Cardiac fibroblast (primary cell): ENCODE data around the gene CHIT1.

Experiments used
- DNase-seq, 2 donors: peaks; one replicate each; pipeline versions ENCODE4 v3.0.0 to v3.0.0-alpha.2; 2010; ENCODE audit warnings: low read depth in 2 of 2
- H3K4me3 ChIP-seq, 2 donors: replicated peaks in 1 of 2; 1 replicate in 1 of 2; 2 replicates in 1 of 2; pipeline ENCODE4 v1.5.1; 2011; ENCODE audit warnings: low read depth in 2 of 2, low read length in 2 of 2, mild to moderate bottlenecking in 2 of 2, moderate library complexity in 1 of 2
- TF ChIP-seq, protein P1 (sequence below): IDR thresholded peaks from one replicate; pipeline ENCODE4 v1.5.1; 2011; ENCODE audit warnings: low read depth, mild to moderate bottlenecking, low read length, inconsistent platforms

The CHIT1 gene

DNA sequence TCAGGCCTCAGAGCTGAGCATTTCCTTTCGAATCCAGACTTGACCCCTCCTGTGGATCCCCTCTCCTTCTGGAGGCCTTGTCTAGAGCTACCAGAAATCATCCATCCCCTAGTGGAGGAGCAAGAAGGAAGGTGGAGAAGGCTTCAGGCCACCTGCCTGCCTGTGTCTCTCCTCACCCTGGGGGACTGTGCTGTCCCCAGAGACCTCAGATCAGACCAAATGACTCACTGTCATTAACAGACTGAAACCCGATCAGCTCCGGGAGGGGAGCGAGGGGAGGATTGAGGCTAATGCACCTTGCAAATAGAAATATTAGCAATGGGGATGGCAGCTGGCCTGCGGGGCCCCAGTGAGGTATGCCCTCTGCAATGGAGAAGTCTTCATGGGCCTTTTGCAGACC is 55.9 kb downstream of the CHIT1 start:
- DNase-seq, result no peak
- H3K4me3 ChIP-seq, result no peak overlapping the region
- TF ChIP-seq, protein P1, sequence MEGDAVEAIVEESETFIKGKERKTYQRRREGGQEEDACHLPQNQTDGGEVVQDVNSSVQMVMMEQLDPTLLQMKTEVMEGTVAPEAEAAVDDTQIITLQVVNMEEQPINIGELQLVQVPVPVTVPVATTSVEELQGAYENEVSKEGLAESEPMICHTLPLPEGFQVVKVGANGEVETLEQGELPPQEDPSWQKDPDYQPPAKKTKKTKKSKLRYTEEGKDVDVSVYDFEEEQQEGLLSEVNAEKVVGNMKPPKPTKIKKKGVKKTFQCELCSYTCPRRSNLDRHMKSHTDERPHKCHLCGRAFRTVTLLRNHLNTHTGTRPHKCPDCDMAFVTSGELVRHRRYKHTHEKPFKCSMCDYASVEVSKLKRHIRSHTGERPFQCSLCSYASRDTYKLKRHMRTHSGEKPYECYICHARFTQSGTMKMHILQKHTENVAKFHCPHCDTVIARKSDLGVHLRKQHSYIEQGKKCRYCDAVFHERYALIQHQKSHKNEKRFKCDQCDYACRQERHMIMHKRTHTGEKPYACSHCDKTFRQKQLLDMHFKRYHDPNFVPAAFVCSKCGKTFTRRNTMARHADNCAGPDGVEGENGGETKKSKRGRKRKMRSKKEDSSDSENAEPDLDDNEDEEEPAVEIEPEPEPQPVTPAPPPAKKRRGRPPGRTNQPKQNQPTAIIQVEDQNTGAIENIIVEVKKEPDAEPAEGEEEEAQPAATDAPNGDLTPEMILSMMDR, result no peak

- no peak overlapping the region for H3K4me3 ChIP-seq
- TF ChIP-seq, protein P1, result no peak
- DNase-seq, result no peak
These were observed 56.4 kb downstream of the CHIT1 start for GRCh38 chr1:203173011-203173555.

DNA sequence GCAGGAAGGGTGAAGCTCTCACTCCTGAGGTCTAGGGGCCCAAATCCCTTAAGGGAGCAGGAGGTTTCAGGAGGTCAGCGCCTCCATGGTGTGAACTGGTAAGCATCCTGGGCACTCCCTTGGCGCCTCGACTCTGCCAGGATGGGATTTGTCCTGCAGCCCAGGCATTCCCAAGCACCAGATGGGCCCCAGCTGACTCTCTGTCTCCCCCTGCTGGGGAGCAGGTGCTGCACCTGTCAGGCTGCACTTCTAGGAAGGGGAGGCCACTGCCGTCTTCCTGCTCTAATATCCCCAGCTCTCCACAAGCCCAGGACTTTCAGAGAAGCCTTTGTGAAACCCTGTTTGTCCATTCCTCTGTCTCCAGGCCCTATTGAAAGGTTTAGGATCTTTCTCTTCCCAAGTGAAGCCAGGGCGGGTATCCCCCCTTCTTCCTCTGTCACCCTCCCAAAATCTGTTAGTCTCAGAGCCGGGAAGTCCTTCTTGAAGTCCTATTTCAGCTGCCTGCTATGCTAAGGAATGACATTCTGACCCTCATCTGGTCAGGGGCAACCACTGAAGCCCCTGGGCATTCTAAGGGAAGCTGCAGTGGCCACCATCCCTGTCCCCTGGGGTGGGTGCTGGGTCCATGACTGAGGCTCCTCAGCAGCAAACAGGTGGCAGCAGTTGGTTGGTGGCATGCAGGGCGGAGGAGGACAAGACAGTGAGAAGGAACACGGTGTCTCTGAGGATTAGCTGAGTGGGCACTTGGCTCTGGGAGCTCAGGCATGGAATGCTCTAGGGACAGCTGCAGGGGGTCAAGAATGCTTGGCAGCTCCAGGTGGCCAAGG is 57.1 kb downstream of the CHIT1 start:
- TF ChIP-seq, protein P1, result peak; percentile 98
- peak; percentile 52 to 77 for DNase-seq
- H3K4me3 ChIP-seq, result no peak overlapping the region

DNA sequence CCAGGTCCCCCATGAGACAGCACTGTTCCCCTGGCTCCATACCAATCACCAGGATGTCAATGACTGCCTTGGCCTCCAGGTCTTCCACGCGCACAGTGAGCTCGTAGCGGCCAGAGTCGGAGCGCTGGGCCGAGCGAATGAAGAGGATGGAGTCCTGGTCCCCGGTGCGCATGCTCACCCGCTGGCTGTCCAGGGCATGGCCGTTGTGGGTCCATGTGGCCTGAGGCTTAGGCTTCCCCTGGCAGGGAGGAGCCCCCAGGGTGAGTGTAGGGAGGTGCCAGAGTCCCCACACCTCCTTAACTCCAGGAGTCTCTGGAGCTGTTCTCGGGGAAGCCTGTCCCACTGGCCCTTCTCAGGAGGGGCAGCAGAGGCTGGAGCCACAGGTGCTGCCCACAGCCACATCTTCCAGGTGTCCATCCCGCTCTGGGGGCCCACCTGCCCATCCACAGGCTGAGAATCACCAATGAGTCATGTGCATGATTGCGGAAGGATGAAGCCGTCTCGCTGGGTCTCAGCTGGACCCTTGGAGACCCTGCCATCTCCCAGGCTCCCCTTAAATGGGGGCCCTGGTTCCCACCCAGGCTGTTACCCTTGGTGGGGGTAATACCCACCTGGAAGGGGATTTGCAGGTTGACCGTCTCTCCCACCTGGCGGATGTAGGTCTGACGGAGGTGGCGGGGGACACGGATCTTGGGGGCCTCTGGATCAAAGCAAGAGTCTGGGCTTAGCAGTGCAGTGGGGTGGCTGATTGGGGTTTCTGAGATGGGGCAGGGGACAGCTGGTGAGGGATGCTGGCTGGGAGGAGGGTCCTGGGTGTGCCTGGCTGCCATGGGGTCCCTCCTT is 57.9 kb downstream of the CHIT1 start:
- no peak overlapping the region for H3K4me3 ChIP-seq
- TF ChIP-seq, protein P1, result no peak
- DNase-seq, result no peak

DNA sequence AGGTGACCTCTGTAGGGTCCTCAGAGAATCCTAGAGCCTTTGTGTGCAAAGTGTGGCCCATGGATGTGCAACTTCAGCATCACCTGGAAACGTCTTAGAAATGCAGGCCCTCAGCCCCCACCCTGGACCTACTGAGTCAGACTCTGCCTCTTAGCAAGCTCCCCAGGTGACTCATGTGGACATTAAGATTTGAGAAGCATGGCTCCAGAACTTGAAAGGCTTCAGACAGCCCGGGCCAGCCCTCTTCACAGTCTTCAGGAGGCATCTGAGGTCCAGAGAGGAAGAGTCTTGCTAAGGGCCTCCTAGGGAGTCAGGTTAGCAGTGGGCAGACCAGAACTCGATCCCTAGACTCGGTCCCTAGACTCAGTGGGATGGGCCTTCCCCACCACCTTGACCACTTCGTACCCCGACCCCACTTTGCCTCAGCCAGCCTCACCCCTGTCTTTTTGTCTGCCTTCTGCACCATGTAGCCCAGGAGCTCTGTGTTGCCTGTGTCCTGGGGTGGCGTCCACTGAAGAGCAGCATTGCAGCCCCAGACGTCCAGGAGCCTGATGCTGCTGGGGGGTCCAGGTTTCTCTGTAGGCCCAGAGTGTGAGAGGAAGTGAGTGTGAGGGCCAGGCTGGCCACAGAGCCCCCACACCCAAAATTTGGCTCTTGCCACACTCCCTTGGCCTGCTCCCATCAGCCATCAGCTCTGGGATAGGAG is 58.7 kb downstream of the CHIT1 start:
- TF ChIP-seq, protein P1, result no peak
- DNase-seq, result peak in 1 of 2 donors; percentile 5
- H3K4me3 ChIP-seq, result no peak overlapping the region

DNA sequence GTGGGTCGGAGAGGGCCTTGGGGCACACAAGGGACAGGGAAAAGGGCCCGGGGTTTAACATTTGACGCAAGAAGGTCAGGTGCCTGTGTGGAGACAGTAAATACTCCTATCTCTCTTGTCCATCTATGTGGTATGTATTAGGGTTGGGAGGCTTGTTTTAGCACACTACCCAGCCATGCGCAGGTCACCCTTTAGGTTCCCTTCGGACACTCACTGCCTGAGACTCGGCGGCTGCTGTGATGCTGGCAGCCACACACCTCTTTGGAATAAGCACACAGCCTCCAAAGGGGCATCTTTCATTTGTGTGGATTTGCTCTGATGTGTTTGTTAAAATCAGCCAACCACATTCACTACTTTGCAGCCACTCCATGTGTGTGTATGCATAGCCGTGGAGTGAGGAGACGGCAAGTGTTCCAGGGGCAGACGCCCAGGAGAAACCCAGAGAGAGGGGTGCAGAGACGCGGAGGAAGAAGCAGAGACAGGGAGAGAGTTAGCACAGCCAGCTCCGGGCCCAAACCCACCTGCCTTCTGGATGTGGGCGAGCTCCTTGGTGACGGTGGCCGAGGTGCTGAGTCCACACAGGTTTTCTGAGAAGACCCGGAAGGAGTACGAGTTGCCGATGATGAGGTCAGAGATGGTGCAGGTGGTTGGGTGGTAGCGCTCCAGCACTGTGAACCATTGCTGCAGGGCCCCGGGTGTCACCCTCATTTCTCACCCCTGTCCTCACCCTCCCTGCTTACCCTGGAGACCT is 59.5 kb downstream of the CHIT1 start:
- TF ChIP-seq, protein P1, result no peak
- DNase-seq, result no peak
- H3K4me3 ChIP-seq, result no peak overlapping the region
